MM.1S (cell line): ENCODE data around the gene ACBD6.

Source experiments
- EZH2 ChIP-seq: fragments of 300-600 bp; sonication (generic); optimal IDR thresholded peaks from 2 replicates; pipeline ENCODE3; 2017; ENCODE audit warnings: low read depth, mild to moderate bottlenecking, antibody characterized with exemption, low read length, mixed read lengths
- EZH2phosphoT487 ChIP-seq: fragments of 300-600 bp; sonication (generic); IDR thresholded peaks from 2 replicates; pipeline ENCODE4 v1.6.1; 2018; ENCODE audit warnings: antibody characterized with exemption, low read length
- TF ChIP-seq, protein P1 (sequence below): fragments of 300-600 bp; sonication (generic); IDR thresholded peaks from 2 replicates; pipeline ENCODE4 v1.5.1; 2016; ENCODE audit warnings: antibody characterized with exemption, low read length, mixed read lengths

DNA sequence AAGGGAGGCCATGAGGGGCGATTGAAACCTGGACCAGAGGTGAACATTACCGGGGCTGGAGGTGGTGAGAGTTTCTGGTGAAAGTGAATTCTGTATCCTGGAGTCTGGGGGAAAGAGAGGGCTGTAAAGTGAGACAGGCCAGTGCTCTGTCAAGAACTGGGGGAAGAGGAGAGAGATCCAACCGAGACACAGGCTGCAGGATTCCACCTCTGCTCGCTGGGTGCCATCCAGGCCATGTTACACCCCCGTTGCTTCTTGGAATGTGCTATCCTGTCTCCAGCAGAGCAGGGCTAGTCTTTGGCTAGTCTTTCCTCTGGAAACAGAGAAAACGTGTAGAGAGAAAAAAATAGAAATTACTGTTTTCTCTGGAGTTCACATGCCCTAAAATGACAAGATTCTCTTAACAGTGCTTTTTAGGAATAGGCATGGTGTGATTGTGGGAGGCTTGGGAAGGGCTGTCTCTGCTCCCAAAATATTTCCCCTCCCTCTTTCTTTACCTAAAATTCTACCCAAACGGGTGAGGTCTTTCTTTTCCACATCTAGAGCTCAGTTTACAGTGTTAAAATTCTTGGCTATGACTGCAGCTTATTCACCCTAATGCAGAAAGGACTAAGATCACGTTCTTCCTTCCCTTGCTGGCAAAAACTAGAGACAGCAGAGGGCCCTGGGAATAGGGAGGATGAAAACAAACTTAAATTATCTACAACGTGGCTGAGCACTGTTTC, 39.9 kb upstream of the ACBD6 start:
- TF ChIP-seq, protein P1, sequence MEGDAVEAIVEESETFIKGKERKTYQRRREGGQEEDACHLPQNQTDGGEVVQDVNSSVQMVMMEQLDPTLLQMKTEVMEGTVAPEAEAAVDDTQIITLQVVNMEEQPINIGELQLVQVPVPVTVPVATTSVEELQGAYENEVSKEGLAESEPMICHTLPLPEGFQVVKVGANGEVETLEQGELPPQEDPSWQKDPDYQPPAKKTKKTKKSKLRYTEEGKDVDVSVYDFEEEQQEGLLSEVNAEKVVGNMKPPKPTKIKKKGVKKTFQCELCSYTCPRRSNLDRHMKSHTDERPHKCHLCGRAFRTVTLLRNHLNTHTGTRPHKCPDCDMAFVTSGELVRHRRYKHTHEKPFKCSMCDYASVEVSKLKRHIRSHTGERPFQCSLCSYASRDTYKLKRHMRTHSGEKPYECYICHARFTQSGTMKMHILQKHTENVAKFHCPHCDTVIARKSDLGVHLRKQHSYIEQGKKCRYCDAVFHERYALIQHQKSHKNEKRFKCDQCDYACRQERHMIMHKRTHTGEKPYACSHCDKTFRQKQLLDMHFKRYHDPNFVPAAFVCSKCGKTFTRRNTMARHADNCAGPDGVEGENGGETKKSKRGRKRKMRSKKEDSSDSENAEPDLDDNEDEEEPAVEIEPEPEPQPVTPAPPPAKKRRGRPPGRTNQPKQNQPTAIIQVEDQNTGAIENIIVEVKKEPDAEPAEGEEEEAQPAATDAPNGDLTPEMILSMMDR, result no peak
- TF ChIP-seq EZH2, result no peak
- TF ChIP-seq EZH2phosphoT487, result no peak
